ENCODE results near the gene TMEM163. TPM values are rescaled to one million over a fixed set of nuclear protein-coding genes. Genes with fewer than 3 reads are reported as not detected.

The TMEM163 gene
- total RNA-seq, 2 donors from 2014 or later, result 16.2 to 27.5 TPM

DNA sequence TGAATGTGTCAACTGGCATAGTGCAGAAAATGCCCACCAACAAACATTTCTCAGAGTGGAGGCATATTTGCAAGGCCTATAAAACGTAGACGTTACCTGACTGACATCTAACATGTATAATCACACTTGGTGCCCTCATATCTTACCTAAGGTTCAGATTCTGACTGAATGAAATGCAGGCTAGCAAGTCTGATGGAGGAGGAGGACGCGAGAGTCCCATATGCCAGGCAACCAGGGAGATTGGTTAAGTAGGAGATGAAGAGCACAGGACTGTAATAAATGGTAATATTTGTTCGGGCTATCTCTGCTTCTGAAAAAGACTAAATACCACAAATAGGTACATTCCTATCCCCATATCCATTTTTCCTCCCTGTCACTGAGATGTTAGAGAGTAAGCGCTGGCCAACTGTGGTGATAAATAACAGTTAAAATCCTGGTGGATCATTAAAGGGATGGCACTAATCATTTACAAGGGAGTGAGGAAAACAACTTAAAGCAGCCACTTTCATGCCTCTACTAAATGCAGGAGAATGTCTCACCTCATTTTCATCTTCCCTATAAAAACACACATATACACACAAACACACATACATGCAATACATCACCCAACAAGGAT lies 217.2 kb downstream of the TMEM163 start:
- Histone ChIP-seq H3K27ac (peak overlapping the region in 1 of 4 donors; percentile 1), H3K4me1 (peaks cover 5% of the 10 kb centered on the region), H3K27me3 (no peaks in the 10 kb centered on the region), H3K9me3 (no peaks in the 10 kb centered on the region), H3K36me3 (replicated peaks in 1 of 2; ENCODE audit: insufficient read depth in 1 of 2, low read depth in 2 of 2) (no peaks in the 10 kb centered on the region), H3K4me3 (no peak overlapping the region)
- TF ChIP-seq, protein P1, sequence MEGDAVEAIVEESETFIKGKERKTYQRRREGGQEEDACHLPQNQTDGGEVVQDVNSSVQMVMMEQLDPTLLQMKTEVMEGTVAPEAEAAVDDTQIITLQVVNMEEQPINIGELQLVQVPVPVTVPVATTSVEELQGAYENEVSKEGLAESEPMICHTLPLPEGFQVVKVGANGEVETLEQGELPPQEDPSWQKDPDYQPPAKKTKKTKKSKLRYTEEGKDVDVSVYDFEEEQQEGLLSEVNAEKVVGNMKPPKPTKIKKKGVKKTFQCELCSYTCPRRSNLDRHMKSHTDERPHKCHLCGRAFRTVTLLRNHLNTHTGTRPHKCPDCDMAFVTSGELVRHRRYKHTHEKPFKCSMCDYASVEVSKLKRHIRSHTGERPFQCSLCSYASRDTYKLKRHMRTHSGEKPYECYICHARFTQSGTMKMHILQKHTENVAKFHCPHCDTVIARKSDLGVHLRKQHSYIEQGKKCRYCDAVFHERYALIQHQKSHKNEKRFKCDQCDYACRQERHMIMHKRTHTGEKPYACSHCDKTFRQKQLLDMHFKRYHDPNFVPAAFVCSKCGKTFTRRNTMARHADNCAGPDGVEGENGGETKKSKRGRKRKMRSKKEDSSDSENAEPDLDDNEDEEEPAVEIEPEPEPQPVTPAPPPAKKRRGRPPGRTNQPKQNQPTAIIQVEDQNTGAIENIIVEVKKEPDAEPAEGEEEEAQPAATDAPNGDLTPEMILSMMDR (IDR thresholded peaks at IDR 0.05), result no peak
- DNase-seq, result no peak
- intact Hi-C loops (cut with DNase I), result no loop called here
- 66 to 69% methylated on average over 6 of the region's 6 CpGs for WGBS, 2 donors
- no peak for ATAC-seq

DNA sequence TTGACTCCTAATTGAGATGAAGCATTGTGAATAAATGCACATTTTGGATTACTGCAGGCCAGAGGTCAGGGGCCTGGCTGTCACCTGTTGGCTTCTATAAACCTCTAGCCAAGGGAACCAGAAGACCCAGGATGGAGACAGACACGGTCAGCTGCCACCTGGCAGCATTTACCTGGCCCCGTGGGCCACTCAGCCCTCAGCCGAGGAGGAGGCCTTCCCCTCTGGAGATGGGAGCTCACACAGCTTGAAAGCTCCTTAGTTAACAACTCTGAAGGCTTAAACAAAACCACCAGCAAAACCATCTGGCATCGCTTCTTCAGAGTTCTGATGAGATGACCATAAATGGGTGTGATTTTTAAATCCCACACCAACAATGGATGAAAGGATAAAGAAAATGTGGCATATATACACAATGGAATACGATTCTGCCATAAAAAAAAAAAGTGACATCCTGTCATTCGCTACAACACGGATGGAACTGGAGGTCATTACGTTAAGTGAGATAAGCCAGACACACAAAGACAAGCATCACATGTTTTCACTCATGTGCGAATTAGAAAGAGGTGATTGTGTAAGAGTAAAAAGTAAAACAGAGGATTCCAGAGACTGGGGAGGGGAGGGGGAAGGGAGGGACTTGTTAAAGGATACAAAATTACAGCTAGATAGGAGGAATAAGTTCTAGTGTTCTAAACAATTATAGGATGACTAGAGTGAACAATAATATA lies 218.4 kb downstream of the TMEM163 start:
- no peaks in the 10 kb centered on the region for H3K9me3 ChIP-seq
- no peak for TF ChIP-seq POLR2A (IDR thresholded peaks at IDR 0.05)
- TF ChIP-seq, protein P1 (IDR thresholded peaks at IDR 0.05), result no peak
- intact Hi-C loops (cut with DNase I), result no loop called here
- ATAC-seq, result peak; percentile 25
- peaks cover 5% of the 10 kb centered on the region for H3K4me1 ChIP-seq
- H3K36me3 ChIP-seq (replicated peaks in 1 of 2; ENCODE audit: insufficient read depth in 1 of 2, low read depth in 2 of 2), result no peaks in the 10 kb centered on the region
- WGBS, 2 donors, result 65 to 67% methylated on average over 7 to 9 of the region's 9 CpGs
- no peaks in the 10 kb centered on the region for H3K27me3 ChIP-seq
- H3K27ac ChIP-seq, result peak overlapping the region in 1 of 4 donors; percentile 32
- no peak for DNase-seq
- H3K4me3 ChIP-seq, result no peak overlapping the region

DNA sequence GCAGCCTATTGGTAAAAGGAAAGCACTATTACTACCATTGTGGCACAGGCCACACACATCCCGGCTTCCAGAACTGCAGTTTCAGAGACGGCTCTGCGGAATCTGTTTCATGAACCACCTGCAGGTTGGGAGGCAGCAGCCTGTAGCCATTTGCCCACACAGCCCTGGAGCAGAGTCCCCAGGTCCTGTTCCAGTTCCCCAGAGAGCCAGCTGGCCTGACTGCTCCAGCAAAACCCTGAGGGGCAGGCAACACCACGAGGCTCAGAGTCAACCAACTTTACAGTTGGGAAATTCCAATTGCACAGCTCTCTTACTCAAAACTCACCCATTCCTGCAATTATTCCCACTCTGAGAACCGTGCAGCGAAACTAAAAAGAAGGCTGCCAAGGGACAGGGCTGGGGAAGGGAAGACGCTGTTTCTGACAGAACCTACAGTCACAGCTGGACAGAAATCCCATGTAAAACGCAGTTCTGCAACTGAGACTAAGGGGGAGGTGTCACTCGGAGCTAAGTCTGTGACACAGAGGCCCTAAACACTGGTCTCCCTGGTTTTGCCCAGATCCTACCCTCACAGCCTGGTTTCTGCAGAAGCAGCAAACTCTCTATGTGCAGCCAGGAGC lies 219.4 kb downstream of the TMEM163 start:
- WGBS, 2 donors, result 72 to 82% methylated on average over 9 of the region's 9 CpGs
- Histone ChIP-seq H3K4me3 (no peak overlapping the region), H3K36me3 (replicated peaks in 1 of 2; ENCODE audit: insufficient read depth in 1 of 2, low read depth in 2 of 2) (no peaks in the 10 kb centered on the region), H3K27me3 (no peaks in the 10 kb centered on the region), H3K9me3 (no peaks in the 10 kb centered on the region), H3K4me1 (peaks cover 5% of the 10 kb centered on the region), H3K27ac (no peak overlapping the region)
- intact Hi-C loops (cut with DNase I), result no loop called here
- no peak for DNase-seq
- no peak for ATAC-seq
- TF ChIP-seq, protein P1 (IDR thresholded peaks at IDR 0.05), result no peak
- no peak for TF ChIP-seq POLR2A (IDR thresholded peaks at IDR 0.05)

DNA sequence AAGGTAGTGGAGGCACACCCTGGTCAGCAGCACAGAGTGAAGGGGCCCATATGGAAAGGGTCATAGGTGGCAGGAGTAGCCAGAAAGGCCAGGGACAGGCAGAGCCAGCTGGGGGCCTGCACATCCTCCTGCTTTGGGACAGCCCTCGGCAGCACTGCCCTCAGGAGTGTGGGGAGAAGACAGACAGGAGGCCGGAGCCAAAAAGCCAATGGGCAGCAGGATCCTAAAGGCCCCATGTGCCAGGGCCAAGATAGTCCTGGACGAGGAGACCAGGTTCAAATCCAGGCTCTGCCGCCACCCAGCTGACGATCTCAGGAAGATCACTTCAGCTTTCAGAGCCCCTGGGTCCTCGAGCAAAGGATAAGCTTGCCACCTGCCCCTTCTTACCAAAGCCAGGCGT lies 220.1 kb downstream of the TMEM163 start:
- no peaks in the 10 kb centered on the region for H3K27me3 ChIP-seq
- peaks cover 5% of the 10 kb centered on the region for H3K4me1 ChIP-seq
- ATAC-seq (no peak), DNase-seq (no peak)
- H3K36me3 ChIP-seq (replicated peaks in 1 of 2; ENCODE audit: insufficient read depth in 1 of 2, low read depth in 2 of 2), result no peaks in the 10 kb centered on the region
- TF ChIP-seq, protein P1 (IDR thresholded peaks at IDR 0.05), result no peak
- TF ChIP-seq POLR2A (IDR thresholded peaks at IDR 0.05), result no peak
- no peak overlapping the region for H3K4me3 ChIP-seq
- intact Hi-C loops (cut with DNase I), result no loop called here
- H3K27ac ChIP-seq, result no peak overlapping the region
- WGBS, 2 donors, result 85 to 91% methylated on average over 7 of the region's 7 CpGs
- no peaks in the 10 kb centered on the region for H3K9me3 ChIP-seq

All from body of pancreas (tissue), 4 donors.